ENCODE data around the gene GOLPH3L. TPM values are rescaled to one million over a fixed set of nuclear protein-coding genes. Genes with fewer than 3 reads are reported as not detected.
A peak's percentile ranks its signal among the peaks of the same experiment; 100 is the strongest.

Gene GOLPH3L
- total RNA-seq, 1 experiment from 2014 or later = 9.6 TPM

DNA sequence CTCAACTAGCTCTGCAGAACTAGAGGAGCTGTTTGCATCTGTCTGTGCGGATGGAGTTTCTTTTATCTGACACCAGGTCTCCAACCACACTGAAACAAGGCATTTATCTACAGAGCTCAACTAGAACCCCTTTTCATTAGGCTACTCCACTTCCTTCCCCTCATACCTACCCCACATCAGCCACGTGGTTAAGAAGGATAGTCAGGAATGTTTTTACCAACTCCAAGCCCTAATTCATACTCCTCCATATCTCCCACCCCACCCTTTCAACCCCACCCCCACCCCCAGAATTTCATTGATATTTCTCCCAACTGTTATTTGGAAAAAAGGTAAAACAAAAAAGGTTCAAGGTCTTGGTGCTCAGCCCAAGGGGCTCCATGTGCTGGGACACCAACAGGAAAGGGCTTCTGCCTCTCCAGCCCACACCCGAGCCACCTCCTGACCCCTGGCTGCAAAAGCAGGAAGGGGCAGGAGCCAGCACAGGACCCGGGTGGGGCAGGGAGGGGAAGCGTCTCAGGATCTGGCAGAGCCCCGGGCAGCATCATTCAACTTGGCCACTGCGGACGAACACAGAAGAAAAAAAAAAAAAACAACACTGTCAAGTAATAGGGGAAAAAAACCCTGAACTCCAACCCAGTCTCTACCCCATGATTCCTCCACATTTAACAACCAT, 74.5 kb downstream of the GOLPH3L start:
- intact Hi-C loops (cut with micrococcal nuclease) = loop anchor here (5.0 to 10.0 kb wide), 3 partner anchors 305 to 382 kb away; partner anchors contain the start of genes MINDY1, PRUNE1 and SETDB1
- Histone ChIP-seq H2AFZ (ENCODE audit: low read length) (no peak overlapping the region), H3K4me3 (ENCODE audit: low read length) (no peak overlapping the region), H4K20me1 (ENCODE audit: low read length) (no peaks in the 10 kb centered on the region), H3K9me2 (replicated peaks; ENCODE audit: low read length) (no peaks in the 10 kb centered on the region), H3K36me3 (ENCODE audit: low read depth, low read length) (peaks cover 74% of the 10 kb centered on the region), H3K27ac (ENCODE audit: low read length) (peak overlapping the region; percentile 93), H3K79me2 (ENCODE audit: low read length) (peaks cover 41% of the 10 kb centered on the region), H3F3A (ENCODE audit: low read length, unreplicated experiment) (peaks cover 5% of the 10 kb centered on the region), H3K9me3 (ENCODE audit: low read length) (no peaks in the 10 kb centered on the region), H3K9ac (ENCODE audit: low read length) (peak overlapping the region; percentile 3; the same call in 1 of the 2 replicates), H3K4me1 (ENCODE audit: insufficient read depth, low read length) (peaks cover 55% of the 10 kb centered on the region), H3K4me2 (ENCODE audit: low read length) (peak overlapping the region; percentile 15; the same call in 1 of the 2 replicates), H3K27me3 (ENCODE audit: low read length) (no peaks in the 10 kb centered on the region)
- POLR2A ChIA-PET (ENCODE audit: unreplicated experiment) = no interaction called here
- TF ChIP-seq, protein P1, sequence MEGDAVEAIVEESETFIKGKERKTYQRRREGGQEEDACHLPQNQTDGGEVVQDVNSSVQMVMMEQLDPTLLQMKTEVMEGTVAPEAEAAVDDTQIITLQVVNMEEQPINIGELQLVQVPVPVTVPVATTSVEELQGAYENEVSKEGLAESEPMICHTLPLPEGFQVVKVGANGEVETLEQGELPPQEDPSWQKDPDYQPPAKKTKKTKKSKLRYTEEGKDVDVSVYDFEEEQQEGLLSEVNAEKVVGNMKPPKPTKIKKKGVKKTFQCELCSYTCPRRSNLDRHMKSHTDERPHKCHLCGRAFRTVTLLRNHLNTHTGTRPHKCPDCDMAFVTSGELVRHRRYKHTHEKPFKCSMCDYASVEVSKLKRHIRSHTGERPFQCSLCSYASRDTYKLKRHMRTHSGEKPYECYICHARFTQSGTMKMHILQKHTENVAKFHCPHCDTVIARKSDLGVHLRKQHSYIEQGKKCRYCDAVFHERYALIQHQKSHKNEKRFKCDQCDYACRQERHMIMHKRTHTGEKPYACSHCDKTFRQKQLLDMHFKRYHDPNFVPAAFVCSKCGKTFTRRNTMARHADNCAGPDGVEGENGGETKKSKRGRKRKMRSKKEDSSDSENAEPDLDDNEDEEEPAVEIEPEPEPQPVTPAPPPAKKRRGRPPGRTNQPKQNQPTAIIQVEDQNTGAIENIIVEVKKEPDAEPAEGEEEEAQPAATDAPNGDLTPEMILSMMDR (conservative IDR thresholded peaks at IDR 0.05; ENCODE audit: low read depth, low read length) = no peak
- no peak for TF ChIP-seq EZH2 (IDR thresholded peaks at IDR 0.05; ENCODE audit: low read length, unreplicated experiment)
- TF ChIP-seq EZH2phosphoT487 (IDR thresholded peaks at IDR 0.05; ENCODE audit: borderline replicate concordance, low read length) = no peak
- peak; percentile 6 for DNase-seq
- no peak for ATAC-seq
- CTCF ChIA-PET = no interaction called here
- BruUV-seq (replicated peaks) = no TSS peak

DNA sequence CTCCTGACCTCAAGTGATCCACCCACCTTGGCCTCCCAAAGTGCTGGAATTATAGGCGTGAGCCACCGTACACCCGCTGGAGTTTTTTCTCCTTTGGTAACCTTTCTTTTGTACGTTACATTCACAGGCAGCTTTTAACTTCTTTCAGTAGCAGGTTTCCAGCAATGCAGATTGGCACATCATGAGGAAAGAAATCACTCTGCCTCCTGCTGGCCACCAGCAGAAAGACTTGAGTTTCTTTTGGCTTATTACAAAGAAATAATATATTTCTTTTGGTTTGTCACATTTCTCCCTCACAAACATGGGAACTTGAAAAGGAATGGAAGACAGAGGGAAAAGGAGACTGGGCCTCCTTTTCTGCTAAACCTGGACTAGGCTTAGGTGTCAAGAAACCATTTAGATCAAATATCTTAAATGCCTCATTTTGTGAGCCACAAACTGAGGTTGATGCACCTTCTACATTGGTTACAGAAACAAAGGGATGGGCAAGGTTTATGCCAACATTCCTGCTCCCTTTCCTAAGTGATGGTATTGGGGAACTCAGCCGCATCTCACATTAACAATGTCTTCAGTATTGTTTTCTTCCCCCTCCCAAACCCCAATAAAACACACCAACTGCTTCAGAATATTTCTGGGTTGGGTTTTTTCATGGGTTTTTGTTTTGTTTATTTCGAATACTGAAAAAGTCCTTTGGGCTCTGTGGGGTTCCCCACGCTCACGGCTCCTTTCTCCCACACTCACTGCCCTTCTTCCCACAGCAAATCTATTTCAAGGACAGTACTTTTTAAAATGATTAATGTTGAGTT, 75.3 kb downstream of the GOLPH3L start:
- no peaks in the 10 kb centered on the region for H3K9me3 ChIP-seq (ENCODE audit: low read length)
- TF ChIP-seq, protein P1 (conservative IDR thresholded peaks at IDR 0.05; ENCODE audit: low read depth, low read length) = peak; percentile 82
- TF ChIP-seq EZH2phosphoT487 (IDR thresholded peaks at IDR 0.05; ENCODE audit: borderline replicate concordance, low read length) = no peak
- CTCF ChIA-PET = interaction anchor here (0.6 to 1.0 kb wide), 3 partner anchors 42 to 375 kb away, joined by 3 to 6 read pairs (median 6); partner anchors contain the start of gene MCL1
- ATAC-seq (no peak), DNase-seq (peak; percentile 58)
- no peak overlapping the region for H3K4me3 ChIP-seq (ENCODE audit: low read length)
- no peak overlapping the region for H2AFZ ChIP-seq (ENCODE audit: low read length)
- no peaks in the 10 kb centered on the region for H4K20me1 ChIP-seq (ENCODE audit: low read length)
- peaks cover 5% of the 10 kb centered on the region for H3F3A ChIP-seq (ENCODE audit: low read length, unreplicated experiment)
- peak overlapping the region; percentile 3; the same call in 1 of the 2 replicates for H3K9ac ChIP-seq (ENCODE audit: low read length)
- peaks cover 34% of the 10 kb centered on the region for H3K79me2 ChIP-seq (ENCODE audit: low read length)
- POLR2A ChIA-PET (ENCODE audit: unreplicated experiment) = no interaction called here
- BruUV-seq (replicated peaks) = TSS peak; percentile 25
- peak overlapping the region; percentile 93 for H3K27ac ChIP-seq (ENCODE audit: low read length)
- H3K27me3 ChIP-seq (ENCODE audit: low read length) = no peaks in the 10 kb centered on the region
- peaks cover 53% of the 10 kb centered on the region for H3K4me1 ChIP-seq (ENCODE audit: insufficient read depth, low read length)
- H3K9me2 ChIP-seq (replicated peaks; ENCODE audit: low read length) = no peaks in the 10 kb centered on the region
- H3K36me3 ChIP-seq (ENCODE audit: low read depth, low read length) = peaks cover 74% of the 10 kb centered on the region
- no peak overlapping the region for H3K4me2 ChIP-seq (ENCODE audit: low read length)
- intact Hi-C loops (cut with micrococcal nuclease) = loop anchor here (2.0 to 10.0 kb wide), 5 partner anchors 43 to 383 kb away; partner anchors contain the start of genes MCL1, MINDY1, PRUNE1 and SETDB1

All from PC-3 (cell line).